MCF 10A (cell line): Measurements from ENCODE around the gene LMF1. TPM values are rescaled to one million over a fixed set of nuclear protein-coding genes. Genes with fewer than 3 reads are reported as not detected.

ENCODE experiments used
- BruUV-seq: library from RNA; stranded (reverse); fragments of 400-500 nt; replicated peaks from 2 replicates; lab custom pipeline; 2021; lab: Mats Ljungman, UMichigan
- CTCF ChIA-PET: fragments of 300-600 bp; sonication (Branson Sonifier 250); formaldehyde crosslinking; extraction: SDS; loops from one replicate; lab custom pipeline; 2021; ENCODE audit warnings: antibody characterized with exemption, inconsistent platforms; lab: Yijun Ruan, JAX
- POLR2A ChIA-PET: fragments of 300-600, 350-650 bp; sonication (Branson Sonifier 250); formaldehyde crosslinking; extraction: SDS; loops from one replicate; lab custom pipeline; 2020; ENCODE audit warnings: antibody characterized with exemption, inconsistent platforms; lab: Yijun Ruan, JAX
- DNase-seq: peaks from one replicate; pipeline ENCODE4 v3.0.0-alpha.2; 2018; ENCODE audit not compliant: unreplicated experiment
- H3K27ac Mint-ChIP-seq: one replicate; pipeline ENCODE4 v1.8.0; 2022; ENCODE audit warnings: mild to moderate bottlenecking, low read depth, mixed read lengths; ENCODE audit not compliant: unreplicated experiment
- H3K27me3 Mint-ChIP-seq: one replicate; pipeline ENCODE4 v1.8.0; 2022; ENCODE audit warnings: mixed read lengths; ENCODE audit not compliant: insufficient read depth, unreplicated experiment
- H3K36me3 Mint-ChIP-seq: one replicate; pipeline ENCODE4 v1.8.0; 2022; ENCODE audit warnings: mild to moderate bottlenecking, moderate library complexity, mixed read lengths; ENCODE audit not compliant: insufficient read depth, unreplicated experiment
- H3K4me1 Mint-ChIP-seq: one replicate; pipeline ENCODE4 v1.8.0; 2022; ENCODE audit warnings: mixed read lengths; ENCODE audit not compliant: insufficient read depth, unreplicated experiment
- H3K4me3 Mint-ChIP-seq: one replicate; pipeline ENCODE4 v1.8.0; 2022; ENCODE audit warnings: mild to moderate bottlenecking, moderate library complexity, mixed read lengths; ENCODE audit not compliant: unreplicated experiment
- H3K9me3 Mint-ChIP-seq: one replicate; pipeline ENCODE4 v1.8.0; 2022; ENCODE audit warnings: mixed read lengths; ENCODE audit not compliant: unreplicated experiment
- intact Hi-C: fragments of 100-400 bp; cut with micrococcal nuclease; formaldehyde crosslinking; loops from 2 replicates; pipeline ENCODE4 v1.14.1; 2022
- total RNA-seq: library from RNA; stranded (reverse); gene quantifications from 2 replicates; pipeline ENCODE4 v1.2.3, GENCODE V29; 2022
- TF ChIP-seq, protein P1 (sequence below): fragments of 200-600 bp; IDR thresholded peaks from one replicate; pipeline ENCODE4 v1.8.0; 2022; ENCODE audit warnings: antibody characterized with exemption, mild to moderate bottlenecking; ENCODE audit not compliant: unreplicated experiment

The LMF1 gene
- total RNA-seq, 1 experiment from 2014 or later: 9.9 TPM

GRCh38 chr16:930511-930910 lies 40.3 kb downstream of the LMF1 start:
- peaks cover 7% of the 10 kb centered on the region for H3K9me3 Mint-ChIP-seq
- H3K4me3 Mint-ChIP-seq: no peak overlapping the region
- H3K27ac Mint-ChIP-seq: no peak overlapping the region
- no TSS peak for BruUV-seq
- ChIA-PET POLR2A (no interaction called here), CTCF (no interaction called here)
- no peak for DNase-seq
- H3K27me3 Mint-ChIP-seq: no peaks in the 10 kb centered on the region
- intact Hi-C loops: no loop called here
- peaks cover 11% of the 10 kb centered on the region for H3K36me3 Mint-ChIP-seq
- no peaks in the 10 kb centered on the region for H3K4me1 Mint-ChIP-seq
- TF ChIP-seq, protein P1, sequence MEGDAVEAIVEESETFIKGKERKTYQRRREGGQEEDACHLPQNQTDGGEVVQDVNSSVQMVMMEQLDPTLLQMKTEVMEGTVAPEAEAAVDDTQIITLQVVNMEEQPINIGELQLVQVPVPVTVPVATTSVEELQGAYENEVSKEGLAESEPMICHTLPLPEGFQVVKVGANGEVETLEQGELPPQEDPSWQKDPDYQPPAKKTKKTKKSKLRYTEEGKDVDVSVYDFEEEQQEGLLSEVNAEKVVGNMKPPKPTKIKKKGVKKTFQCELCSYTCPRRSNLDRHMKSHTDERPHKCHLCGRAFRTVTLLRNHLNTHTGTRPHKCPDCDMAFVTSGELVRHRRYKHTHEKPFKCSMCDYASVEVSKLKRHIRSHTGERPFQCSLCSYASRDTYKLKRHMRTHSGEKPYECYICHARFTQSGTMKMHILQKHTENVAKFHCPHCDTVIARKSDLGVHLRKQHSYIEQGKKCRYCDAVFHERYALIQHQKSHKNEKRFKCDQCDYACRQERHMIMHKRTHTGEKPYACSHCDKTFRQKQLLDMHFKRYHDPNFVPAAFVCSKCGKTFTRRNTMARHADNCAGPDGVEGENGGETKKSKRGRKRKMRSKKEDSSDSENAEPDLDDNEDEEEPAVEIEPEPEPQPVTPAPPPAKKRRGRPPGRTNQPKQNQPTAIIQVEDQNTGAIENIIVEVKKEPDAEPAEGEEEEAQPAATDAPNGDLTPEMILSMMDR: no peak

GRCh38 chr16:930076-930475 lies 40.7 kb downstream of the LMF1 start:
- TF ChIP-seq, protein P1: no peak
- no peak for DNase-seq
- POLR2A ChIA-PET: interaction anchor here (0.7 kb wide), 1 partner anchor 50 kb away, joined by 3 read pairs; no protein-coding TSS in a partner anchor
- CTCF ChIA-PET: no interaction called here
- Mint-ChIP-seq H3K36me3 (peaks cover 11% of the 10 kb centered on the region), H3K4me1 (no peaks in the 10 kb centered on the region), H3K27me3 (no peaks in the 10 kb centered on the region), H3K9me3 (peaks cover 7% of the 10 kb centered on the region), H3K27ac (no peak overlapping the region), H3K4me3 (no peak overlapping the region)
- no TSS peak for BruUV-seq
- intact Hi-C loops: no loop called here

DNA sequence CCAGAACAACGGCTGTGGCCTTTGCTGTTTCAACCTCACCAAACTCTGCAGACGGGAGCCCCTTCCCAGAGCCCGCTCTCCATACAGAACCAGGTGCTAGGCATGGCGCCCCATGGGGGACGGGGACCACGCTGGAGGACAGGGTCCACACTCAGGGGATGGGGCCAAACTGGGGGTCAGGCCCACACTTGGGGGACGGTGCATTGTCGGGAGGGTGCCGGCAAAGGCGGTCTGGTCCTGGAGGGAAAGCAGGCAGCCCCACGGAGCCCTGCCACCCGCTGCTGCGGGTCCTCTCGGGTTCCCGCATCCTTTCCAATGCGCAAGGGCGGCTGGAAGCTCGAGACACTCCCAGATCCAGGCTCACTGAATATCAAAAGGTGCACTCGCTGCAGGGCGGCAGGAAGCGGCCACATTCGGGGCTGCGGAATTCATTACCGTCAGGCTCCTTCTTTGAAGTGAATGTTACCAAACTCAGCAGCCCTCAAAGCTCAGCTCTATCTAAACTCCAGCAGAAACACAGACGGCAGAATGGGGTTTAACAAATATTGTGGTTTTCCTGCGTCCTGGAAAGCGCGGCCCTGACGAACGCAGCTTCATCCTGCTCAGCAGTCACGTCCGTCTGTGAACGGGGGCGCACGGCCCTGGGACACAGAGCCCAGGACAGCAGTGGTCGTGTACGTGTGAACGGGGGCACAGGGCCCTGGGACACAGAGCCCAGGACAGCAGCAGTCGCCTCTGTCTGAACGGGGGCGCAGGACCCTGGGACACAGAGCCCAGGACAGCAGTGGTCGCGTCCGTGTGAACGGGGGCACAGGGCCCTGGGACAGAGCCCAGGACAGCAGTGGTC lies 41.3 kb downstream of the LMF1 start:
- intact Hi-C loops: no loop called here

GRCh38 chr16:928526-928925 lies 42.3 kb downstream of the LMF1 start:
- TF ChIP-seq, protein P1: no peak
- Mint-ChIP-seq H3K4me1 (no peaks in the 10 kb centered on the region), H3K9me3 (peaks cover 7% of the 10 kb centered on the region), H3K27ac (no peak overlapping the region), H3K4me3 (no peak overlapping the region), H3K36me3 (peaks cover 14% of the 10 kb centered on the region), H3K27me3 (no peaks in the 10 kb centered on the region)
- BruUV-seq: no TSS peak
- no peak for DNase-seq
- POLR2A ChIA-PET: no interaction called here
- CTCF ChIA-PET: no interaction called here
- intact Hi-C loops: no loop called here

More for the DNA sequence above, 41.3 kb downstream of the LMF1 start:
- CTCF ChIA-PET: no interaction called here
- Mint-ChIP-seq H3K27ac (no peak overlapping the region), H3K4me3 (no peak overlapping the region), H3K9me3 (peaks cover 7% of the 10 kb centered on the region), H3K4me1 (no peaks in the 10 kb centered on the region), H3K36me3 (peaks cover 11% of the 10 kb centered on the region), H3K27me3 (no peaks in the 10 kb centered on the region)
- POLR2A ChIA-PET: interaction anchor here (0.7 kb wide), 1 partner anchor 50 kb away, joined by 3 read pairs; no protein-coding TSS in a partner anchor
- DNase-seq: no peak
- TF ChIP-seq, protein P1: no peak
- BruUV-seq: no TSS peak
